Activated B cell treated with CpG ODN at 0.5 μM for 24 hours (primary cell): ENCODE data around the gene PNPLA3. TPM values are rescaled to one million over a fixed set of nuclear protein-coding genes. Genes with fewer than 3 reads are reported as not detected.
A peak's percentile ranks its signal among the peaks of the same experiment; 100 is the strongest.

Experiments used
- ATAC-seq: fragments of 200-7000 bp; cut with Tn5 transposase; one replicate; pipeline ENCODE4 v1.10.0; 2021; ENCODE audit warnings: low read depth, mild to moderate bottlenecking, moderate library complexity
- CTCF ChIA-PET: fragments of 350-600 bp; sonication (Branson Sonifier 250); formaldehyde crosslinking; loops from one replicate; lab custom pipeline; 2021; ENCODE audit warnings: antibody characterized with exemption; lab: Charles Lee
- POLR2A ChIA-PET: fragments of 350-600 bp; sonication (Branson Sonifier 250); formaldehyde crosslinking; loops from one replicate; lab custom pipeline; 2021; ENCODE audit warnings: antibody characterized with exemption; lab: Charles Lee
- DNase-seq: peaks from one replicate; pipeline ENCODE4 v3.0.0; 2022
- H3K27ac Mint-ChIP-seq: one replicate; pipeline ENCODE4 v1.8.0; 2020; ENCODE audit warnings: mixed read lengths
- H3K27me3 Mint-ChIP-seq: one replicate; pipeline ENCODE4 v1.8.0; 2021; ENCODE audit warnings: mixed read lengths
- H3K36me3 Mint-ChIP-seq: one replicate; pipeline ENCODE4 v1.8.0; 2021; ENCODE audit warnings: low read depth, mixed read lengths
- H3K4me1 Mint-ChIP-seq: one replicate; pipeline ENCODE4 v1.8.0; 2021; ENCODE audit warnings: mixed read lengths
- H3K4me3 Mint-ChIP-seq: one replicate; pipeline ENCODE4 v1.8.0; 2020; ENCODE audit warnings: mild to moderate bottlenecking, mixed read lengths
- H3K9me3 Mint-ChIP-seq: one replicate; pipeline ENCODE4 v1.8.0; 2020; ENCODE audit warnings: mixed read lengths
- intact Hi-C: fragments of 100-400 bp; cut with micrococcal nuclease; formaldehyde crosslinking; loops from one replicate; pipeline ENCODE4 v1.15.1; 2024
- total RNA-seq: library from RNA; stranded (reverse); gene quantifications from 2 replicates; pipeline ENCODE4 v1.2.3, GENCODE V29; 2022
- TF ChIP-seq, protein P1 (sequence below): fragments of 200-600 bp; IDR thresholded peaks from one replicate; pipeline ENCODE4 v1.8.0; 2022; ENCODE audit warnings: antibody characterized with exemption, mild to moderate bottlenecking

PNPLA3 gene
- total RNA-seq, 1 donor from 2014 or later = 0.33 TPM

- ChIA-PET POLR2A (interaction anchor here (1.2 to 5.8 kb wide), 3 partner anchors 33 to 93 kb away, joined by 4 to 61 read pairs (median 43); partner anchors contain the start of gene PARVB), CTCF (interaction anchor here (1.2 to 11.3 kb wide), 14 partner anchors 8 to 575 kb away, joined by 3 to 537 read pairs (median 10); partner anchors contain the start of gene PARVB)
- Mint-ChIP-seq H3K36me3 (peaks cover 88% of the 10 kb centered on the region), H3K27ac (no peak overlapping the region), H3K4me3 (no peak overlapping the region), H3K9me3 (no peaks in the 10 kb centered on the region), H3K4me1 (peaks cover 41% of the 10 kb centered on the region), H3K27me3 (no peaks in the 10 kb centered on the region)
- ATAC-seq (no peak), DNase-seq (no peak)
- intact Hi-C loops = loop anchor here (5.0 kb wide), 1 partner anchor 340 kb away; no protein-coding TSS in a partner anchor
- TF ChIP-seq, protein P1, sequence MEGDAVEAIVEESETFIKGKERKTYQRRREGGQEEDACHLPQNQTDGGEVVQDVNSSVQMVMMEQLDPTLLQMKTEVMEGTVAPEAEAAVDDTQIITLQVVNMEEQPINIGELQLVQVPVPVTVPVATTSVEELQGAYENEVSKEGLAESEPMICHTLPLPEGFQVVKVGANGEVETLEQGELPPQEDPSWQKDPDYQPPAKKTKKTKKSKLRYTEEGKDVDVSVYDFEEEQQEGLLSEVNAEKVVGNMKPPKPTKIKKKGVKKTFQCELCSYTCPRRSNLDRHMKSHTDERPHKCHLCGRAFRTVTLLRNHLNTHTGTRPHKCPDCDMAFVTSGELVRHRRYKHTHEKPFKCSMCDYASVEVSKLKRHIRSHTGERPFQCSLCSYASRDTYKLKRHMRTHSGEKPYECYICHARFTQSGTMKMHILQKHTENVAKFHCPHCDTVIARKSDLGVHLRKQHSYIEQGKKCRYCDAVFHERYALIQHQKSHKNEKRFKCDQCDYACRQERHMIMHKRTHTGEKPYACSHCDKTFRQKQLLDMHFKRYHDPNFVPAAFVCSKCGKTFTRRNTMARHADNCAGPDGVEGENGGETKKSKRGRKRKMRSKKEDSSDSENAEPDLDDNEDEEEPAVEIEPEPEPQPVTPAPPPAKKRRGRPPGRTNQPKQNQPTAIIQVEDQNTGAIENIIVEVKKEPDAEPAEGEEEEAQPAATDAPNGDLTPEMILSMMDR = no peak
These were observed 68.8 kb downstream of the PNPLA3 start for GRCh38 chr22:43992331-43992821.

DNA sequence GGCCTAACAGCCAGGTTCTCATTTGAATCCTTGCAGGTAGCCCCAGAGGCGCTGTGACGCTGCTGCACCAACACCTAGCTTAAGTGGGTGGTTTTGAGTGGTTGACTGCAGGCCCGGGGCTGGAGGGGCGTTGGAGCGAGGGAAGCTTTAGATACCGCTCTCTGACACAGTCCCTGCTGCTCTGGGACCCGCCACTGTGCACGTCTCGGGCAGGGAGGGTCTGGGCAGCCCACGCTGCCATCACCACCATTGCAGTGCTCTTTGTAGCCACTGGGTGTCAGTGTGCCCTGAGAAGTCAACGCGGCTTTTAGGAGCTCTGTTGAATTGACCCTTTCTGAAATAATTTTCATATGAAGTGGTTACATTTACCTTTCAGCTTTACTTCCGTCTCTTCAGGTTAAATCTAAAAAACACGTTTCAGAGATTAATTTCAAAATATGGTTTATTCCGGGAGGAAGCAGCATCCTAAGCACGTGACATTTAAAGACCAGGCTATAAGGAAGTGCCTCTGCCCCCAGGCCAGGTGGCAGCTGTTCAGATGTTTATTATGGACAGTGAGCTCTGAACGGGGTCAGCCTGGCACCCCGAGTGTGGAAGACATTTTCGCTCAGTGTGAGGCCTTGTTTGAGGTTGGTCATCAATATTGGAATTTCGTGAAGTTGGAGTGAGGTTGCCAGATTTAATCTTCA is 69.6 kb downstream of the PNPLA3 start:
- DNase-seq (peak; percentile 53), ATAC-seq (peak; percentile 74)
- H3K27me3 Mint-ChIP-seq = no peaks in the 10 kb centered on the region
- H3K4me1 Mint-ChIP-seq = peaks cover 46% of the 10 kb centered on the region
- POLR2A ChIA-PET = interaction anchor here (1.1 to 5.8 kb wide), 6 partner anchors 32 to 188 kb away, joined by 3 to 61 read pairs (median 6); partner anchors contain the start of genes PARVB and PARVG
- intact Hi-C loops = loop anchor here (1.0 to 5.0 kb wide), 5 partner anchors 88 to 633 kb away; no protein-coding TSS in a partner anchor
- CTCF ChIA-PET = interaction anchor here (0.6 to 11.3 kb wide), 43 partner anchors 8 to 633 kb away, joined by 3 to 537 read pairs (median 5); partner anchors contain the start of genes PARVB, PNPLA3 and SAMM50
- peak overlapping the region; percentile 59 for H3K27ac Mint-ChIP-seq
- H3K9me3 Mint-ChIP-seq = no peaks in the 10 kb centered on the region
- TF ChIP-seq, protein P1 = peak; percentile 66
- H3K4me3 Mint-ChIP-seq = peak overlapping the region; percentile 39
- H3K36me3 Mint-ChIP-seq = peaks cover 82% of the 10 kb centered on the region

DNA sequence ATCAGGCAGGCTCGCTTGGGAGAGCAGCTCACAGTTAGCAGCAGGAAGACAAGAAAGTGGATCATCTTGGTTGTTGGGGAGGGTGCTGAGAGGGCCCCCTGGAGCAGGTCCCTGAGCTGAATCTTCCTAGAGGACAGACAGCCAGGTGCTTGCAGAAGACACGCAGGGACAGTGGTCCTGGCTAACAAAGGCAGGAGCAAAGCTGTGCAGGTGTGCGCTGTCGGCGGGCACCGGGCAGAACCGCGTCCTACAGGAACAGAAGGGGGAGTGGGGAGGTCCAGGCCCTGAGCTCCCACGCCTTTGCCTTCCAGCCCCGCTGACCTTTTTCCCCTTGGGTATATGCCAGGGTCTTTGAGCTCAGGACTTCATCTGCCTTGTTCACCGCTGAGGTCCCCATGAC is 70.4 kb downstream of the PNPLA3 start:
- DNase-seq = no peak
- ChIA-PET POLR2A (interaction anchor here (1.1 to 5.8 kb wide), 5 partner anchors 32 to 187 kb away, joined by 3 to 61 read pairs (median 6); partner anchors contain the start of genes PARVB and PARVG), CTCF (interaction anchor here (0.8 to 11.3 kb wide), 31 partner anchors 9 to 632 kb away, joined by 3 to 537 read pairs (median 6); partner anchors contain the start of gene PARVB)
- H3K4me1 Mint-ChIP-seq = peaks cover 50% of the 10 kb centered on the region
- peaks cover 82% of the 10 kb centered on the region for H3K36me3 Mint-ChIP-seq
- H3K9me3 Mint-ChIP-seq = no peaks in the 10 kb centered on the region
- ATAC-seq = no peak
- no peaks in the 10 kb centered on the region for H3K27me3 Mint-ChIP-seq
- intact Hi-C loops = loop anchor here (5.0 kb wide), 1 partner anchor 338 kb away; no protein-coding TSS in a partner anchor
- TF ChIP-seq, protein P1 = no peak
- H3K27ac Mint-ChIP-seq = peak overlapping the region; percentile 59
- H3K4me3 Mint-ChIP-seq = no peak overlapping the region

DNA sequence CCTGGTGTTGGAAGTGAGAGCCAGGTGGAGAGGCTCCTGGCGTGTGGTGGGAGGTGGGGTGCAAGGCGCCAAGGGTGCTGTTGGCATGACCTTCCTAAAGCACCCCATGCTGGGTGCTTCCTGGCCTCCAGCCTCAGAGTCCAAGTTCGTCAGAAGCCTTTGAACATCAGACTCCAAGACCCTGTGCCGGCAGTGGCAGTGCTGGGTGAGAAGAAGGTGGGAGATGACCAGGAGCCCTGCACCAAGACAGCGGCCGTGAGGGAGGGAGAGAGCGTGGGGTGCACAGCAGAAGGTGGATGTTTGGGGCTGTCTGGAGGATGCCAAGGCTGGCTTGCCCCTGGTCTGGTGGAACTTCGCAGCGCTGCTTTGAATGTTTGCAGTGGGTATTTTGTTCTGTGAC is 70.8 kb downstream of the PNPLA3 start:
- ATAC-seq (no peak), DNase-seq (no peak)
- Mint-ChIP-seq H3K4me3 (no peak overlapping the region), H3K4me1 (peaks cover 54% of the 10 kb centered on the region), H3K27me3 (no peaks in the 10 kb centered on the region), H3K9me3 (no peaks in the 10 kb centered on the region), H3K27ac (peak overlapping the region; percentile 82), H3K36me3 (peaks cover 80% of the 10 kb centered on the region)
- CTCF ChIA-PET = interaction anchor here (1.2 to 11.3 kb wide), 14 partner anchors 10 to 632 kb away, joined by 3 to 537 read pairs (median 14); partner anchors contain the start of gene PARVB
- TF ChIP-seq, protein P1 = no peak
- POLR2A ChIA-PET = interaction anchor here (1.1 to 5.8 kb wide), 4 partner anchors 31 to 187 kb away, joined by 3 to 61 read pairs (median 24); partner anchors contain the start of genes PARVB and PARVG
- intact Hi-C loops = loop anchor here (5.0 kb wide), 1 partner anchor 338 kb away; no protein-coding TSS in a partner anchor
